Measurements from ENCODE around the gene AMIGO2. TPM values are rescaled to one million over a fixed set of nuclear protein-coding genes. Genes with fewer than 3 reads are reported as not detected.

Gene AMIGO2
- total and polyA plus RNA-seq, 9 of the 15 experiments (the other 6 are each of a cell fraction or from before 2014, with no cell fraction given), result 2.0 to 8.3 (median 3.8) TPM

GRCh38 chr12:47067771-47068431 is 11.9 kb downstream of the AMIGO2 start:
- no peak for ATAC-seq
- TF ChIP-seq ZBTB40 (IDR thresholded peaks at IDR 0.05) (no peak), ZBTB40 (CRISPR knock-in tag; IDR thresholded peaks at IDR 0.05) (no peak), NCOA2 (IDR thresholded peaks at IDR 0.05; ENCODE audit: partially characterized antibody in 2 of 2) (no peak), TAF7 (tag; IDR thresholded peaks at IDR 0.05) (no peak)
- Histone ChIP-seq H3K27ac (ENCODE audit: extremely low read depth, low read depth, low read length) (no peak overlapping the region), H3K4me3 (no peak overlapping the region), H3K9ac (ENCODE audit: insufficient read depth in 1 of 2, low read depth in 2 of 2, low read length in 2 of 2) (no peak overlapping the region), H2AFZ (ENCODE audit: low read depth, low read length) (no peak overlapping the region), H3K9me1 (ENCODE audit: control insufficient read depth, insufficient read depth, low read length) (no peaks in the 10 kb centered on the region), H3K9me3 (replicated peaks; ENCODE audit: control insufficient read depth, insufficient read depth, low read depth, low read length) (no peaks in the 10 kb centered on the region), H4K20me1 (replicated peaks; ENCODE audit: control insufficient read depth, insufficient read depth, low read length) (no peaks in the 10 kb centered on the region), H3K79me2 (ENCODE audit: control insufficient read depth, insufficient read depth, low read length) (no peaks in the 10 kb centered on the region), H3K4me1 (replicated peaks in 1 of 2; ENCODE audit: control insufficient read depth in 2 of 2, insufficient read depth in 2 of 2, low read length in 2 of 2) (no peaks in the 10 kb centered on the region), H3K36me3 (ENCODE audit: control insufficient read depth, insufficient read depth, low read length) (no peaks in the 10 kb centered on the region), H3K4me2 (ENCODE audit: insufficient read depth, low read length) (no peak overlapping the region), H3K27me3 (ENCODE audit: control insufficient read depth in 2 of 2, insufficient read depth in 2 of 2, low read length in 2 of 2) (no peaks in the 10 kb centered on the region)
- in situ Hi-C loops (cut with MboI) (no loop called here), intact Hi-C loops (cut with micrococcal nuclease) (no loop called here)
- no peak for DNase-seq (ENCODE audit: extremely low read depth in 1 of 4, low spot score in 3 of 4)
- WGBS (ENCODE audit: insufficient coverage, low coverage, missing lambda C conversion rate), result 14% methylated on average over 5 of the region's 5 CpGs
- CTCF ChIA-PET (ENCODE audit: low intra/inter-chr PET ratio), result no interaction called here
- POLR2A ChIA-PET, result interaction anchor here (4.1 kb wide), 1 partner anchor 11 kb away, joined by 21 read pairs; the partner anchor contains the start of genes AMIGO2 and PCED1B
- BruUV-seq (replicated peaks), result no TSS peak
- no peak for FAIRE-seq
